ENCODE data around the gene SDCCAG8.

DNA sequence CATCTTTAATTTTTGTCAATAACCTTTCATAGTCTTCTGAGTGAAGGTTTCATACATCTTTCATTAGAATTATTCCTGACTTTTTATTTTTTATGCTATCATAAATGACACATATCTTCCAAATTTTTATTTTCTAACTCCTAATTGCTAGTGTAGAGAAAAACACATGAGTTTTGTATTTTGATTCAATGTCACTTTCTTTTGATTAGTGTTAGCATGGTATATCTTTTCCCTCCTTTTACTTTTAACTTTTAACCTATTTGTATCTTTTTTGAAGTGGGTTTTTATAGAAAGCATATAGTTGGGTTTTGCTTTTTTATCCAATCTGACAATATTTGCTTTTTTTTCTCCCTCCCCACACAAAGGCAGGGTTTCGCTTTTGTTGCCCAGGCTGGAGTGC, 43.2 kb downstream of the SDCCAG8 start:
- TF ChIP-seq POLR2A (IDR thresholded peaks at IDR 0.05) (no peak), CTCF (IDR thresholded peaks at IDR 0.05) (no peak)
